ENCODE measurements around the gene NTF3.

GRCh38 chr12:5535541-5535940 lies 103.6 kb downstream of the NTF3 start:
- TF ChIP-seq CTCF (IDR thresholded peaks at IDR 0.05) (no peak), EP300 (IDR thresholded peaks at IDR 0.05) (no peak)

Data from upper lobe of left lung (tissue), 4 donors.